ENCODE data around the gene KRTAP3-3.

GRCh38 chr17:40953881-40954280, 40.1 kb downstream of the KRTAP3-3 start:
- TF ChIP-seq POLR2AphosphoS5 (IDR thresholded peaks at IDR 0.05; ENCODE audit: borderline replicate concordance, low read depth, low read length) (no peak), EZH2 (IDR thresholded peaks at IDR 0.05) (no peak)
